Cardiac septum (tissue), 1 donor: Measurements from ENCODE around the gene EIF2B5. TPM values are rescaled to one million over a fixed set of nuclear protein-coding genes. Genes with fewer than 3 reads are reported as not detected.
"Not testable (repeated sequence)": the region's sequence is repeated elsewhere in the genome, so short reads cannot be mapped to it uniquely, and the experiment has no call there.

Experiments
- DNase-seq: peaks from one replicate; pipeline ENCODE4 v3.0.0-alpha.2; 2020; ENCODE audit warnings: low spot score
- intact Hi-C: fragments of 100-400 bp; cut with DNase I; formaldehyde crosslinking; loops from one replicate; pipeline ENCODE4 v1.14.0; 2022
- long read RNA-seq: library from polyadenylated mRNA; unstranded; transcript quantifications from one replicate; pipeline ENCODE4 v2.0.0, GENCODE V29; 2021
- total RNA-seq: library from RNA; stranded (reverse); fragmentation: NEBNext Ultra II Directional; extraction: Animal tissue kit (Norgen Biotek cat#: 25700); gene quantifications from one replicate; pipeline ENCODE4 v1.2.1, GENCODE V29; 2021
- donor health status: DM: no; HTN: no; CAD: no.

Gene EIF2B5
- total RNA-seq, result 33.4 TPM
- long read RNA-seq, full-length matches to known transcripts, result 62 of 77 reads
- long read RNA-seq, partial matches to known transcripts, result 6 of 77 reads
- long read RNA-seq, other reads (novel, unspliced or antisense), result 9 of 77 reads

DNA sequence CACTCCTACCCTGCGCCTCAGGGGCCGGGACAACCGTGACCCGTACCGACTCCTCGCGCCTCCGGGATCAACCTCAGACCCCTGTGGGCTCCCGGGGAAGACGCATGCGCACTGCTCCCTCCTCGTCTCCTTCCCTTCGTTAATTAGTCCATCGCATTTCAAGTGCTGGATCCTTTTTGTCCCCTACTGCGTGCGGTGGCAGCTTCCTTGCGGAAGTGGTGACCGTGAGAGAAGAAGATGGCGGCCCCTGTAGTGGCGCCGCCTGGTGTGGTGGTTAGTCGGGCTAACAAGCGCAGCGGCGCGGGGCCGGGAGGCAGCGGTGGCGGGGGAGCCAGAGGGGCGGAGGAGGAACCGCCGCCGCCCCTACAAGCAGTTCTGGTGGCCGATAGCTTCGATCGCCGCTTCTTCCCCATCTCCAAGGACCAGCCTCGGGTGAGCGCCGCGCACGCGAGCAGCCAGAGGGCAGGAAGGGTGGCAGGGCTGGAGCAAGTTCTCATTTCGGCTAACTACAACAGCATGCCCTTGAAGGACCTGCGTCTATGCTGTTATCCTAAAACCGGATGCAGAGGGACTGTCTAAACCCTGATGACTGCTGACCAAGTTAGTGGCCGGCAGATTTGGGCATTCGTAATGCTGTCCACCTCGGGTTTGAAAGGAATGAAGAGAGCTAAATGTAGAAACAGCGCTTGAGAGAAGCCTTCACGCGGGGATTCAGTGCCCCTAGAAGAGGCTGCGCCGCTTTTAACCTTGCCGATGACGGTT, at the start of gene EIF2B5:
EIF2B5 (plus strand) TSS at position 210 of the 762 bp plus-strand sequence; CDS start at position 238, 28 bp downstream.
- DNase-seq, result peak; percentile 96
- intact Hi-C loops, result loop anchor here (1.0 to 5.0 kb wide), 3 partner anchors 20 to 238 kb away; partner anchors contain the start of genes ABCC5 and DVL3

- DNase-seq, result no peak
- intact Hi-C loops, result no loop called here
Measured at GRCh38 chr3:184085389-184085852, 49.7 kb upstream of the EIF2B5 start.

- no peak for DNase-seq
- intact Hi-C loops, result no loop called here
Measured at GRCh38 chr3:184092199-184092598, 43.0 kb upstream of the EIF2B5 start.

GRCh38 chr3:184096811-184097383, 38.3 kb upstream of the EIF2B5 start, which contains the start of gene HTR3E:
Gene HTR3E (plus strand): TSS chr3:184097064. CDS start chr3:184097530, 466 bp downstream.
- DNase-seq, result no peak
- intact Hi-C loops, result no loop called here

DNA sequence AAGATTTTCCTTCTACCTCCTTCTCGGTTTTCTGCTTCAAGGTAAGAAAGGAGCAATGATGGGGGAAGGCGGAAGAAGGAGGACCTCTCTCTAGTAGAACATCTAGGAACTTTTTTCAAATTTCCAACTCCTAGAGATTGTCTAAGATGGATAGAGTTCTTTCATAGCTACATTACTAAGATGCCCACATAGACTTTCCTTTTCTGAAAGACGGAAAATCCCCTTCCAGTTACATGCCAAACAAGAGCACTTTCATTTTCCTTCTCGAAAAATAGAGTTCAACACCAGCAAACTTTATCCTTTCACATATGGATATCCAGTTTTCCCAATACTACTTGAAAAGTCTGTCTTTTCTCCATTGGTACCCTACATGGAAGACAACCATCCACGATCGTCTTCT, 37.6 kb upstream of the EIF2B5 start:
- DNase-seq, result no peak
- intact Hi-C loops, result no loop called here

- intact Hi-C loops, result no loop called here
- no peak for DNase-seq
Measured at GRCh38 chr3:184099806-184100686, 35.1 kb upstream of the EIF2B5 start.

GRCh38 chr3:184110316-184110725, 24.8 kb upstream of the EIF2B5 start:
- intact Hi-C loops, result no loop called here
- no peak for DNase-seq

GRCh38 chr3:184116017-184116416, 19.1 kb upstream of the EIF2B5 start:
- no peak for DNase-seq
- intact Hi-C loops, result no loop called here

GRCh38 chr3:184117636-184118035, 17.5 kb upstream of the EIF2B5 start:
- DNase-seq, result no peak
- intact Hi-C loops, result no loop called here

DNA sequence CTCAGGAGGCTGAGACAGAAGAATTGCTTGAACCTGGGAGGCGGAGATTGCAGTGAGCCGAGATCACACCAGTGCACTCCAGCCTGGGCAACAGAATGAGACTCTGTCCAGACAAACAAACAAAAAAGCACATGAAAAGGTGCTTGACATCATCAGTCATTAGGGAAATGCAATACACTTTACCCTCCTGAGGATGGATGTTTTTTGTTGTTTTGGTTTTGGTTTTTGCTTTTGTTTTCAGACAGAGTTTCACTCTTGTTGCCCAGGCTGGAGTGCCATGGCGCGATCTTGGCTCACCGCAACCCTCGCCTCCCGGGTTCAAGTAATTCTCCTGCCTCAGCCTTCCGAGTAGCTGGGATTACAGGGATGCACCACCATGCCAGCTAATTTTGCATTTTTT, 14.1 kb upstream of the EIF2B5 start:
- intact Hi-C loops, DNase-seq: not testable (repeated sequence)

GRCh38 chr3:184126006-184126405, 9.2 kb upstream of the EIF2B5 start:
- no peak for DNase-seq
- intact Hi-C loops, result no loop called here

GRCh38 chr3:184129012-184129411, 6.1 kb upstream of the EIF2B5 start:
- intact Hi-C loops, result no loop called here

DNA sequence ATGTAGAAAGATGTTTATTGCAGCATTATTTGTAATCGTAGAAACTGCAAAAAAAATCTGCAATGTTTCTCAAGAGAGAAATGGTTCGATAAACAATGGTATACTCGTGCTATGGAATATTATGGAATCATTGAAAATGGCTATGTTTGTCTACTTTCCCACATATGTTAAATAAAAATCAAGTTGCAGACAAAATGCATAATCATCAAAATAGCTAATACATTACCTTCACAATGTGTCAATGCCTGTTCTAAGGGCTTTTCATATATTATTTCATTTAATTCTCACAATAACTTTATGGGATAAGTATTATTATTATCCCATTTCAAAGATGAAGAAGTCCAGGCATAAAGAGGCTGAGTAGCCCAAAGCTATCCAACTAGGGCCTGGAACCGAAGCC, 2.2 kb upstream of the EIF2B5 start:
- intact Hi-C loops, result no loop called here
- no peak for DNase-seq

More at GRCh38 chr3:184129012-184129411, 6.1 kb upstream of the EIF2B5 start:
- no peak for DNase-seq

- peak; percentile 92 for DNase-seq
- intact Hi-C loops, result loop anchor here (1.0 to 2.0 kb wide), 4 partner anchors 40 to 117 kb away; partner anchors contain the start of genes ABCC5, ABCF3, AP2M1 and EEF1AKMT4
Measured at GRCh38 chr3:184133840-184134745, 1.1 kb upstream of the EIF2B5 start.

DNA sequence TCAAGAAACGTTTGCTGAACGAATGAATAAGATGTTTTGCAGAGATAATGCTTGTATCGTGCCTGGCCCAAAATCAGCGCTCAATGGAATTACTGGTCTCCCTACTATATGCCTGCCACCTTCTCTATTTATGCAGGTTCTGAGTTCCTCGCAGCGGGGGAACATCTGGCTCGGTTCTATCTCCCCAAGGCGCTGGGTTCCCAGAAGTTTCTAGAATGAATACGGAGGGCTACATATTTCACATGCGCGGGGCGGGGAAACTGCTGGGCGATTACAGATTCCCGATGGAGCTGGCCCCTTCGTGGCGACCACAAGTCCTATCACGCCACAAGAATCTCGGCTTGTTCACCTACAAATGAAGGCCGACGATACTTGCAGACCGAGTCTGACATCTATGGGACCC, 411 bp upstream of the EIF2B5 start:
- intact Hi-C loops, result loop anchor here (1.0 to 5.0 kb wide), 6 partner anchors 21 to 237 kb away; partner anchors contain the start of genes ABCC5, ABCF3, AP2M1 and DVL3

GRCh38 chr3:184135911-184136260, 728 bp downstream of the EIF2B5 start:
- intact Hi-C loops, result loop anchor here (1.0 to 5.0 kb wide), 3 partner anchors 19 to 239 kb away; partner anchors contain the start of genes ABCC5 and DVL3
- DNase-seq, result no peak

More for the DNA sequence above, 411 bp upstream of the EIF2B5 start:
- DNase-seq, result no peak

GRCh38 chr3:184140436-184140835, 5.3 kb downstream of the EIF2B5 start:
- intact Hi-C loops, result no loop called here
- DNase-seq, result no peak

- intact Hi-C loops, result no loop called here
- DNase-seq, result no peak
Measured at GRCh38 chr3:184142199-184142598, 7.0 kb downstream of the EIF2B5 start.
